Stimulated activated CD4-positive, alpha-beta T cell treated with anti-CD3 and anti-CD28 coated beads, Interleukin-2, amount 100 ng/mL, for 48 hours (primary cell): ENCODE results near the gene NPVF.
A peak's percentile ranks its signal among the peaks of the same experiment; 100 is the strongest.

Source experiments
- DNase-seq, 2 donors: peaks; one replicate each; pipeline ENCODE4 v3.0.0-alpha.2; 2020

Gene NPVF, protein sequence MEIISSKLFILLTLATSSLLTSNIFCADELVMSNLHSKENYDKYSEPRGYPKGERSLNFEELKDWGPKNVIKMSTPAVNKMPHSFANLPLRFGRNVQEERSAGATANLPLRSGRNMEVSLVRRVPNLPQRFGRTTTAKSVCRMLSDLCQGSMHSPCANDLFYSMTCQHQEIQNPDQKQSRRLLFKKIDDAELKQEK

DNA sequence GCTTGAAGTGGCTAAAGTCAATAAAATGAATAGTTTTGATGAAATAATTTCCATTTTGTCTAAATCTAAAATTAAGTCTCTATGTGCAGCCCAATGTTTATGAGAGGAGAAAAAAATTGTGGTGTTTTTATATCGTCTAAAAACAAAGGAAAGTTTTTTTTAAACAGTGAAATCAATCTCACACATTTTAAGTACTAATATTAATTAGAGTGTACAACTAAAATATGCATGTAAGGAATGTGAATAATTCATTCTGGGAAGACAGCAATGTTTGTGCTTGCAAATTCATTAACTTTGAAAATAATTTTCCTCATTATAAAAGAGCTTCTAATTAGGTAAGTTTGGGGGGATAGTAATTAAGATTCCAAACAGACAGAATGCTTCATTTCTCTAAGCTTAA is at the start of gene NPVF:
Gene NPVF (minus strand): TSS at position 101 of the 400 bp plus-strand sequence. CDS start 47 bp downstream, at position 54.
- DNase-seq, result no peak

DNA sequence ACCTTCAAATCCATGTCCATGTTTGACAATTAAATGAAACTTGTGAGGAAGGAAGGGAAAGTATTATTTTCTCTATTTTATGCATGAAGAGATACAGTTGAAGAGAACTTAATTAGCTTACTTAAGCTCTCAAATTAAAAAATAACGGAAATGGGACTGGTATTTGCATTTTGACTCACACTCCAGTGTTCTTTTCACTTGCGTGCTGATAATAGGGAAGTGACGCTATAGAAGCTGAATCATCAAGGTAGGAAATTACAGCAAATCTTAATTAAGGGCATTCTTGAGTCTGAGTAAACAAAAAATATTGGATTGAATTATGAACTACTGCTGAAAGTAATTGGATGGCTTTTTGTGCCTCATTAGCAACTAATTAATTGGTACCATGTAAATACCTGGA is 44.0 kb upstream of the NPVF start:
- DNase-seq, result no peak

DNA sequence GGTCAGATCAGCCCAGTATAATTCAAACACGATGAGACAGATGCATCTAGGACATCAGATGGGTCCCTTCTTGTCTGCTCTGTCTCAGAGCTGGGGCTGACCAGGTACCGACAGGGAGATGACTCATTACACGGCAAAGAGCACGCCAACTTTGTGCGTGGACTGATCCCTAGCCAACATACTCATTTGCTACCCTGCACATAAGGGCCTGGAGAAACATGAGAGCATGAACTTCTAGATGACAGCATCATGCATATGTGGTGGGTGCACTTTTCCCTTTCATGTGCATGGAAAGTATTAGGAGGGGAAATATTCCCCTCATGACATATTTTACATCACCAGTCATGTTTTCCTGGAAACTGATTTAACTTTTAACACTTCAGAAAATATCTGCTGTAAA is 35.1 kb upstream of the NPVF start:
- no peak for DNase-seq

DNA sequence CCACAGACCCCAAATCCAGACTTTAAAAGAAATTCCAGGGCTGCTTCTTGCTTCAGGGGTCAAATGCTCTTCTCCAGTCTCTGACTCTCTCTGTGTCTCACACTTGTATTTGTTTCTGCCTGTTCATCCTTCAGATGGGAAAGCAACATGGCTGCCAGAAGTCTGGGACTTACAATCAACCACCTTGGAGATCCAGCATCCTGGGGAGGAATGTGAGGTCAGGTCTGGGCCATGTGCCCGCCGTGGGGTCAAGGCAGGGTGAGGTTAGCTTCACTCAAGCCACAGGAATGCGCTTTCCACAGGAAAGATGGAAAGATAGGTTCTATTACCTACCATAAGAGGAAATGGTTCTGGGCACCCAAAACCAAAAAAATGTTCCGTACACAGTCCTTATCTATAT is 34.3 kb upstream of the NPVF start:
- no peak for DNase-seq

DNA sequence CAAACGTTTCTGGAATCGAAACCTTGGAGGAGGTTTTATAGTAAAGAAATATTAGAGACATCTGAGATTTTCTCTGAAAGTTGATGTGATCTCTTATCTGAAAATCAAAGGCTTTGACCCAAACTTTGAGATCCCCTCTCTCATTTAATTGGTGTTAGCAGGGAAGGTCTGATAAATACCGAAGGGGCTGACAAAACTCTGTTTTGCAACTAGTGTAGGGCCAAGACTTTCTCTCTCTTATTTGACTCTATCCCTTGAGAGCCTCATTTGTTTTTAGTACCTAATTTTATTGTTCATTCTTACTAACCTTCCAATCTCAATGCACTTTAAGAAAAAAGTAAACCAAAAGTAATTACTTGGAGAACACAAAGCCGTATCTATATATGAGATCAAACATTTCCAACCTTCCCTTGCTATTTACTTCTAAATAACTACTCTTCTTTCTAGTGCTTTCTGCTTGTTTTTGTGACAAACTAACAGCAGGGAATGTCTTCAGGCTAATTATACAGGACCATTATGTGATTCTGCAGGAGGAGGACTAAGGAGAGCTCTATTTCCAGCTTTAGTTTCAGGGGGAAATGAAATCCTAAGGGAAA is 33.4 kb upstream of the NPVF start:
- no peak for DNase-seq

DNA sequence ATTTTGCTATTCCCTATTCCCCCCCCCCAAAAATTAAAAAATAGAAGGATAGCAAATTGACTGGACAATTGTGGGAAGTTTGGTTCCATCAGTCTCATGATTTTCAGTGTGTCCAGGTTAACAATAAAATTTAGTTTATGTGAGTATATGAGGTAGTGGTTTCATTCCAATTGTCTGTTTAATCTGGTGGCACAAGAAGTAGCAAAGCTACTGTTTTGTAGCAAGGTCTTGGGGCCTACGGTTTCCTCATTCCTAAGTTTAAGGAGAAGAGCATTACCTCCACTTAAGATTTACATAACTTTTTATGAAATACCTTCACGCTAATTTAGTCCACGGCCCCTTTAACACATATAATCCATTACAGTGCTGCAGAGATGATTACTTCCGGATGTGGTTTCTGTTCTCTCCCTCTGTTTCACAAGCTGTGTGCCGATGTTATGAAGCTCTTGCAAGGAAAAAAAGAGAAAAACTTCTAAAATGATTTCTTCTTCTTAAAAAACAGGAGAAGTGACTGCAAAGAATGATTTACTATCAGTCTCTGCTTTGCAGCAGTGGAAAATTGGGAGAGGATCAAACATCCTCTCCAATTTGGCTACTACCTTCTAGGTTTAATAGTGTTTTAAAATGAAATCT is 32.7 kb upstream of the NPVF start:
- DNase-seq, result no peak

DNA sequence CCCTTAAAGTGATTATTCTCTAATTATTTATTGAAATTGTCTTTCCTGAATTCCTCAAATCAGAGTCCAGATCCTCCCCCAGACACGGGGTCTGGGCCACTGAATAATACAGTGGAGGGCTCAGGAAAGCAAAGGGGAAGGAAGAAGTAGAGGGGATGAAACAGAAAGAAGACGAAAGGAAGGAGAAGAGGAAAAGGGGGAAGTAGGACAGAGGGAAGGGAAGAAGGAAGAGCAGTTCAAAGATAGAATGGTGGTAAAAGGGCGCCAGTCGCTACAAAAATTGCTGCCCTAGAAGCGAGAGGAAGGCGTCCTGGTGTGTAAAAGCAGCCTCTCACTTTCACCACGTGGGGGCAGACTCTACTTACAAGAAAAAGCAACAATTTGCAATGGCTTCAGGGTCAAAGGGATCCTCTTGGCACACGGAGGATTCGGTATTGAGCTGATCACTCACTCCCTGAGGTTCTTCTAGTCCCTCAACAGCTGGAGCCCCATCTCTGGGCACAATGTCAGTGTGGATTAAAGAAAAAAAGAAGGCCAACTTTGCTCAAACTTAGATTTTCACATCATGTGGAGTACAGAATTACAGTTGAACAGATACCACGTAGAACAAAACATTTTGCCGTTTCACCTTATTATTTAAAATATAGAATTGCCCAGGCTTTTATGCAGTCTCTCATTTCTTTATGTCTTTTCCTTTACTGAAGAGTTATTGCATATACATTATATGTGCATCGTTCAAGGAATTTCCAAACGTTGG is 31.4 kb upstream of the NPVF start:
- DNase-seq, result peak; percentile 53 to 55

DNA sequence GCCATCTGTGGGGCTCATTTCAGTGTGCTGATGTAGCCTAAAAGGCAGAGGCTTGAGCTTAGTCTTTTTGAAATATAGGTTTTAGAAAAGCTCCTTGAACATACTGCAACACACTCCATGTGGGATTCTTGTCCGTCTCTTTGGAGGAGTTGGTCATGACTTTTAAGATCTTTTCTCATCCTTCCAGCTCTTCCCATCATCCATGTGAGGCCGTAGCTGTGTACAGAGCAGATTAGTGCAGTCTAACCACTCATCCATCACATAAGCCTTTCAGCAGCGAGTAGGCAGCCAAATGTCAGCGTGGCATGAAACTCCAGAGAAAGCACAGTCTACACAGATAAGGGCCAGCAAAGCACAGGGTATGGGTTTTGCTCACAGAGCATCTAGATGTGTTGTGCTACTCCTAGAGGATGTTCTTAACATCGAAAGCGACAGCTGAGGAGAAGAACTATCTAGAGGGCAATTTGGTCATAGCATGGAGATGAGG is 28.1 kb upstream of the NPVF start:
- DNase-seq, result no peak

DNA sequence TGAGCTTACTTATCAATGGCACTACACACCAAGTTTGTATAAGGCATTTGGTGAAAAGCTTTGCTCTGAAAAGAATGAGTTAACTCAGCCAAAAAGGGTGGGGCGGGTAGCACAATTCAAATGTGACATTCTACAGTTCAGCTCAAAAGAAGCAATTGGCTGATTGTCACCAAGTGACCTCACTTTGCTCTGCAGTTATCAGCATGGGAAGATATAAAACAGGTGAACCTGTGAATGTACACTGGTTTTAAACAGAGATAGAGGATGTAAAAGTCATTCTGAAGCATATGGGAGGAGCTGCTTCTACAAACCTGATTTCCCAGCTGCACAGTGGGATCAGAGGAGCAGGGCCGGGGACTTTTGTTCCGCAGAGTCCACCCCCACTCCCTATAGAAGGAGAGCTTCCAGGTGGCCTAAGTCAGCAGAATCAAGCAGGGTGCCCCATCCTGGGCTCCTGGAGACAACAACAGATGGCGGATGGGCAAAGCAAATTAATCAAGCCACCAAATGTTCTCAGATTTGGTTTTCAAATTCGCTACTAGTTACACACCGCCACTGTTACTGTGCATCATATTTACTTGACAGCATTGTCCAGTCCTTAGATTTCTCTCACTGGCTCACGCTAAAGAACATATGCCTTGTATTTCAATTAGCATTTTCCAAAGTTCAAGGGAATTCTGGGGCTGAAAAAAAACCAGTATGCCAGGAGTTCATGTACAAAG is 27.5 kb upstream of the NPVF start:
- DNase-seq, result no peak

DNA sequence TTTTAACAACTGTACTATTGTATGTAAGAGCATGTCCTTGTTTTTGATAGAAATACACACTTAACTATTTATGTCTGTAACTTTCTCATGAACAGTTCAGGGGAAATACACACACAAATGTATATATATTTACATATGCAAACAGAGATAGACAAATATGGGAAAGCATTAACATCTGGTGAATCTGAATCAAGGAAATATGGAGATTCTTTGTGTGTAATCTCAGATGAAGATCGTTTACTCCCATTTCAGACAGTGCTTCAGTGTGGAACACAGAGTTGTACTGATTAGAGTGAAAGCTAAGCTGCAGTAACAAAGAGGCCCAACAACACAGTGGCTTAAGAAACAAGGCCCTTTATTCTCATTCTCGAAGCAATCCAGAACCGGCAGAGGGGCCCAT is 26.3 kb upstream of the NPVF start:
- DNase-seq, result no peak

DNA sequence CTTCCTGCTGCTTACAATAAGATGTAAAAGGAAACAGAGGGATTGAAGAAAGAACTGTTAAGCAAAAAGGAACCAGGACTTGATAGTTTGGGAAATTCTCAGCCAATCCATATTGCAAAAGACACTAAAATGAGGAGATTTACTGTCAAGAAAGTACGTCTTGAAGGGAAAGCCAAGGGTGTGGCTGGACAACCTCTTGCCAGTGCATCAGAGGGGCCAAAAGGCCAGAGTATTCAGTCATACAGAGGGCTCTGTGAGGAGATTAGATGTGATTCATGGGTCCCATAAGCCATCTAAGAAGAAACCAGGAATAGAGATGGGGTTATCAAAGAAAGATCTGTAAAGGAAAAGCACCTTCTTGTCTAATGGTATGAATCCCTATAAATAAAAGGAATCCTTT is 25.4 kb upstream of the NPVF start:
- DNase-seq, result no peak

DNA sequence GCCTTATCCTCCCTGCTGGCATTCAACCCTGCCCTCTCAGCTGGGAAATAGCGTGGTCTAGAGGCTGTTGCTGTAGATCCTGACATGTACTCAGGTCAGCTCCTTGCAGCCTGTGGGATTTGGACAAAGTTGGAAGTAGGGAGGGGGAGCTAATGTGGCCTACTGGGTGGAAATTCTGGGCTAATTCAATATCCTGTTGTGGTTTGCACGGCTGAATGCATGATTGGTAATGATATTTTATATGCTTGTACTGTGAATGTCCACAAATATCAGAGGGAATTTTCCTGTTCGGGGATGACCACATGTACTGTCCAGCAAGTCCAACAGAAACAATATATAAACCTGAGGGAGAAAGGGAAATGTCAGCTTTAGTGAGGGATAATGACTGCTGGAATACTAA is 22.1 kb upstream of the NPVF start:
- no peak for DNase-seq

DNA sequence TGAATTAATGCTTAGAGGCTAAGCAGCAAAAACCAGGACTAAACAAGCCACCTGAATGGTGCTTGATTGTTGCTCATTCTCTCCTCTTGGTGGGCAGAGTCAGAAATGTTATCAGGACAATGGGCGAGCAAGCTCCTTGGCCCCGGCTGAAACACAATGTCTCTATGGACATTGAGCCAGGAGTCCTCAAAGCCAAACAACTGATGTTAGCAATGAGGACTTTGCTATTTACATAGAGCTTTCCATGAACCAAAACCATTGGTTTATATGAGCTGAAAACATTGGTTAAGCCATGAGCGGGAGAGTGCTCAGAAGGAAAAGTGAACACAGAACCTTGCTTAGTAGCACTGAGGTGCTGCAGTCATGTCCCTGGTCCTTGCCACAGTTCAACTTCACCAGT is 21.5 kb upstream of the NPVF start:
- DNase-seq, result no peak

DNA sequence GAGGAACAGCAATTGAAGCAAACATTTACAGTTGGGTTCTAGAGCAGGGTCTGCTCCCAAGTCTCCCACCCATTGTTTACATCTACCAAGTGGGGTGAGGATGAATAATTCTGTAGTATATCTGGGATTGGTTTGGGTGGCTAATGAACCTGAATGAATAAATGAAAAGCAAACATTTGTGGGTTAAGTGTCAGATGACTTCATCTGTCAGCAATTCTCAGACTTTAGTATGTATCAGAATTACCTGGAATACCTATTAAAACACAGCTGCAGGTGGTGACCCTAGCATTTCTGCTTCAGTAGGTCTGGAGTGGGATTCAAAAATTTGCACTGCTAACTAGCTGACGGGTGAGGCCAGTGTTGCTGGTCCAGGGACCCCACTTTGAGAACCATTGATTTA is 18.0 kb upstream of the NPVF start:
- no peak for DNase-seq

DNA sequence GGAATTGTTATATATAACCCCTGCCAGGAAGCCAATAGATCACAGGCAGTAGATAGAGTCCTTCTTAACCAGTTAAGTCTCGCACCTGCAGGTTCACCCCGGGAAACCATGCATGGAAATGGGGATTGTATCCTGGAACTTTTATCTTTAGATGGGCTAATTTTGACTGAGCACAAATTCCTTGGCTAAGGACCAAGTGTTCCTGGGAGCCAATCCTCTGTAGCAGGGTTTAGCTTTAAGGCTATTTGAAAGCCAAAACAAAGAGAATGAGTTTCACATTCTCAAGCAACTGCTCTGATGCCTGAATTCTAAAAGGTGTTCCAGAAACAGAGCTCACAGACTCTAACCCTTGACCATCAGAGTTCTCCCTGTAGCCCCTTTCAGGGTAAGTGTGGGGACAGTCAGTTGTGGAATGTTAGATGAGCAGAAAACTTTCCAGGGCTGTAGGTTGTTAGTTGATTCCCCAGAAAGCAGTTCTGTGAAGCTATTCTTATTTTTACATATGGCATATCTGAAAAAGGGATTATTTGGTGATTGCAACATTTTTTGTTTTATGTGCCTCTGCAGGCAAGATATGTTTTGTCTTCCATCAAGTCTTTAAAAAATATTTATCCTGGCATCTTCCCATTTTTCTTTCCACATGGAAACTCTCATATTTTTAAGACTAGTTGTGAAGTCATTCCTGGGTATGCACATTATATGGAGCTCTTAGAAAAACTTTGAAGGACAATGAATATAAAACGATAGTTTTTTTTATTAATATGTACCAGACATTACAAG is 16.2 kb upstream of the NPVF start:
- DNase-seq, result no peak

DNA sequence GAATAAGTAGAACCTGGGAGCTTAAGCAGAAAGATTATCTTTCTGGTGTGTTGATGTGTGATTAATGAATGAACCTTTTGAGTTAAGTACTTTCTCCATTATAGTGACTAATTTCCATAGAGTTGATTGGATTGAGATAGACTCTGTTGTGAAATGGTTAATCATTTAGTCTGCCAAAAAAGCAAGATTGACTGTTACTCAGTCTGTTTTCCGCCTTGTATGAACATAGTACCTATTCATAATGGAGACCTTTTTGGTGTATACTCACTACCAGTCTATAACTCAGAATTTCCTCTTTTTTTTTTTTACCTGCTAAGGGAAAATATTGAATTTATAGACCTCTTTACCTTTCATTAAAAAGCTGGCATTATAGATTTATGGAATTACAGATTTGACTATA is 14.4 kb upstream of the NPVF start:
- no peak for DNase-seq

DNA sequence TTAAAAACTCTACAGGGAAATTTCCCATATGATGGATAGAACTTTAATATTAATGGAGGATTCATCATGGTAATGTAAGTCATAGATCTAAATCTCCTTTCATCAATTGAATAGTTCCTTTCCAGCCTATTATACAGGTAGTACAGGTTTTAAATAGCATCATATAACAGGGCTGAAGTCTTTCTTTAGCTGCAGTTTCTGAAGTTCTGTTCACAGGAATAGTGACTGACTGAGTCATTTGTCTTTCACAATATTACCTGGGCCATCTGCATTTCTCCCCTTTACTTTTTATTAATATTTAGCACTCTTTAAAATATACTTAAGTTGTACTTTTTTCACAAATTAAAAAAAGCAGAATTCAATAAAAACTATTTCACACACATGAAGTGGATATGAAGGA is 12.6 kb upstream of the NPVF start:
- no peak for DNase-seq

DNA sequence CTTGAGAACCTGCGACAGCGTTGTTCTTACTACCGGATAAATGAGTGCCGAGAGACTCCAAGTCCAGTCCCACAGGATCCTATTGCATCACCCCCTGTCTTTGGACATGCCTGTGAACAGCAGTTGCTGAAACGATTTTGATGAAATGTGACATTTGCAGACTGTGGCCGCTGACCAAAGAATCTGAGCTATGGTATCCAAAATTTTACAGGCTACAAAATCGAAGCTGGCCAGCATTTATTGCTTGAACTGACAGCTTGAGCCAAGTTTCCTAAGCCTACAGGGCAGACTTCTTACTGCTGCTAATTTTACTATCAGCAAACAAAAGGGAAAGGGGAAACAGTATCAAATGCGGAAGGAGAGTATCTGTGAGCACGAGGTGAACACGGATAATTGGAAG is 12.1 kb upstream of the NPVF start:
- DNase-seq, result no peak

DNA sequence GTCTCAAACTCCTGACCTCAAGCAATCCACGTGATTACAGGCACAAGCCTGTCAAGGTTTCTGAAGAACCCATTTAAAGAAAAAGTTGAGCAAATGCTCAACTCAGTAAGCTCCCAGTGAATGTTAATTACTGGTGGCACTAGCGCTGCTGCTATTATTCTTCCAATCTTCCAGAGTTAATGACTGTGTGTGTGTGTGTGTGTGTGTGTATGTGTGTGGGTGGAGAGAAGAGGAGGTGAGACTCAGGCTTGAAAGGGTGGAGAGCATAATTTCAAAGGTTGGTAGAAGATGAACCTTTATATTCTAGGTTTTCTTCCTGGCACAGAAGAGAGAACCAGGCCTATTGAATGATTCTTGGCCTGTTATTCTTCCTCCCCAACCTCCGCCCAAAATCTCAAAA is 11.6 kb upstream of the NPVF start:
- DNase-seq, result no peak

DNA sequence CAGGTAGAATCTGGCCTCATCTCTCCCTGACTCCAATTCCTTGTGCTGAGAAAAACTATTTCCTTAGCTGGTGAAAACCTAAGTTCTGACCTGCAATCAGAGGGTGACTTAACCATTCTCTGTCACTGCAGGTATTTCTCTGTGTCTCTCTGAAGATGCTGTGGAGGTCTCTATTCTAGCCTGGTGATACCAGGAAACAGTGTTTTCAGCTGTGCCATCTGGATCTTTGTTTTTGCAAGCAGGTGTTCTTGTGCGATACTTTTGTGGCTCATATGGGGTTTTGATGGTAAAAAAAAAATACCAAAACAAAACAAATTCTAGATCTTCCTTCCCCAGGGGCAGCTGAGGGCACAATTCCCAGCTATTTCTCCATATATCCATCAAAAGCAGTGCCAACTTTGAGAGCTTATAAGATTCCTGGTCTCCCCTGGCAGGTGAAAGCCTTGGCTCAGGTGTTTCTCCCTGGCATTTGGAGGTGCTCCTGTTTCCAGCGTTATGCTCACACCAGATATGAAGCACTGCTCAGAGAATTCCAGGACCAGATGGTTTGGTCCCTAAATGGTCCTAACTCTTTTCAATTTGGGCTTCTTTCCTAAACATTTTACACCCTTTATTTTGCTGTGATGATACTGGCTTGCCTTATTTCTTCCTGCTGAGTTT is 9.9 kb upstream of the NPVF start:
- DNase-seq, result no peak

DNA sequence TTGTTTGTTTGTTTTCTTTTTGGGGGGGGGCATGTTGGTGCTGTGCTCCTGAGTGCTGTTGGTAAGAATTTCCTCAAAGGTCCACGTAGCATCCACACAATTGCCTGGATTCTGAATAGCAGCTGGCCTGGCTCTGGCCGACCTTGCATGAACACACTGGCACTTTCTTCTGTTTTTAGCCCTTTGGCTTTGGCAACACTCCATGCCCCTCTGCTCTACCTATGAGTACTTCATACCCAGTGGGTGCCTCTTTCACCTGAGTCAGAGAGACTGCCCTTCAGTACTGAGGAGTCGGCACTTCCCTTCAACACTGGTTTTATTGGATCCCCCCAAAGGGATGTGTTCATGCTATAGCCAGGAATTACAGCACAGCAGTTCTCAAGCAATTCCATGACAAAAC is 7.2 kb upstream of the NPVF start:
- no peak for DNase-seq

DNA sequence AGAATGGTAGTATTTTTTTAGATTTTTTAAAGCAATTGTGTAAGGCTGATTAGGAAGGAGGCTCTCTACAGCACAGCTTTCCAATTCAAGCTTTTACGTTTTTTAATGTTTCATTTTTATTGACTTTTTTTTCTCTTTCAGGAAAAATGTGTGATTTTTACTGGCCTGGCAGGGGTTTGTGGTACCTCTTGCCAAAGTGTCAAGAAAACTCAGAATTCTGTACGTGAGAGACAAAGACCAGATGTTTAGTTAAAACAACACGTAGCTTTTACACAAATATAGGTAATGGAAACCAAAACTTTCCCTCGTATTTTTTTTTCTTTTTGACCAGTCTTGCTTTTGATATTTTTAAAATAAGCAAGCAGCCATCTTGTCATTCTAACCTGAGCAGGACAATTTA is 6.0 kb upstream of the NPVF start:
- DNase-seq, result no peak
